ENCODE data around the gene ITCH. TPM values are rescaled to one million over a fixed set of nuclear protein-coding genes. Genes with fewer than 3 reads are reported as not detected.

ITCH gene
- total RNA-seq, 1 donor from 2014 or later: 54.8 TPM

DNA sequence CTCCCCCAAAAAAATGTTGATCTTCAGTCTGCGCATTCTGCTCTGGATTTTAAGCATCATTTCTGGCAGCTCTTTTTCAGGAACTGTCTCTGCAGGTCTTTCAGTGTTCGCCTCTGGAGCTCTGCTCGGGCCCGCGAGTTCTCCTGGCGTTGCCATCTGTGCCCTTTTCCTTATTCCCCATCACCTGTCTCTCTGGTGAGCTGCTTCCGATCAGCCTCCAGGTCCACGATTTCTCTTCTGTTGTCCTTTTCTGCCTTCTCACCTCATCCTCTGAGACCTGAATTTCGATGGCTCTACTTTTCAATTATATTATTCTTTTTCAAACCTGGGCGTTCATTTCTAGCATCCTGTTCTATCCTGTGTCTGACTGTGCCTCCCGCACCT is 194.9 kb downstream of the ITCH start:
- DNase-seq: no peak

DNA sequence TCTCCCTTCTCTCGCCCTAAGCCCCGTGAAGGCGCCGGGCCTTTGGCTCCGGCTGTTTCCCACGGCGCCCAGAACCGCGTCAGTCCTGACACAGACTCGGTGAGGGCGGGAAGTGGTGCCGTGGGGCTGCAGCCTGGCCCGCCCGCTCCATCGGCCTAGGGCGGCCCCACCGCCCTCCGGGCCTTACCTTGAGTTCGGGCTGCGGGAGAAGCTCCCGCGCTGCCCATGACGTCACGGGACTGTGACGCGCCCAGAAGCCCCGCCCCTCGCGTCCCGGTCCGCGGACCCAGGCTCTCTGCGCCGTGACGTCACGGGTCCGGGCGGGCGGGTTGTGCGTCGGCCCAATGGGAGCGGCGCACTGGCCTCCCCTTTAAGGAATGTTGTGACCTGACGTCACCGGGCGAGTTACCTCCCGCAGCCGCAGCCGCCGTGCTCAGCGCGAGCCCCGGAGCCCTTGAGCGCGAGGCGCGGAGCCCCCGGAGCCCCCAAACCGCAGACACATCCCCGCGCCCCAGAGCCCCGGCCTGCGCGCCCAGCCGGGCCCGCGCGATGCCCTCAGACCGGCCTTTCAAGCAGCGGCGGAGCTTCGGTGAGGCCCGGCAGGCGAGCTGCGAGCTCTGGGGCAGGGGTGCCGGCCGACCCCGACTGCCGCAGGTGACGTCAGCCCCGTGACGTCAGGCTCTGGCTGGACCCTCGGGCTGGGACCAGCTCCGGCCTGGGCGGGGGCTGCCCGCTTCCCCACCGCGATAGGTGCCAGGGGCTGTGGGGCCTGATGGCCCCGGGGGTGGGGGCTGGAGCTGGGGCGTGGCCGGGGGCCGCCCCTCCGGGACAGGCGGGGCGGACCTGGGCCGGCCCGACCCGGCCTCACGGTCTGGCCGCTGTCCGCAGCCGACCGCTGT is 195.5 kb downstream of the ITCH start, which contains the start of gene MAP1LC3A:
Gene MAP1LC3A (plus strand): TSS at position 399 of the 899 bp plus-strand sequence. CDS start 151 bp downstream, at position 550.
- DNase-seq: peak; percentile 92

DNA sequence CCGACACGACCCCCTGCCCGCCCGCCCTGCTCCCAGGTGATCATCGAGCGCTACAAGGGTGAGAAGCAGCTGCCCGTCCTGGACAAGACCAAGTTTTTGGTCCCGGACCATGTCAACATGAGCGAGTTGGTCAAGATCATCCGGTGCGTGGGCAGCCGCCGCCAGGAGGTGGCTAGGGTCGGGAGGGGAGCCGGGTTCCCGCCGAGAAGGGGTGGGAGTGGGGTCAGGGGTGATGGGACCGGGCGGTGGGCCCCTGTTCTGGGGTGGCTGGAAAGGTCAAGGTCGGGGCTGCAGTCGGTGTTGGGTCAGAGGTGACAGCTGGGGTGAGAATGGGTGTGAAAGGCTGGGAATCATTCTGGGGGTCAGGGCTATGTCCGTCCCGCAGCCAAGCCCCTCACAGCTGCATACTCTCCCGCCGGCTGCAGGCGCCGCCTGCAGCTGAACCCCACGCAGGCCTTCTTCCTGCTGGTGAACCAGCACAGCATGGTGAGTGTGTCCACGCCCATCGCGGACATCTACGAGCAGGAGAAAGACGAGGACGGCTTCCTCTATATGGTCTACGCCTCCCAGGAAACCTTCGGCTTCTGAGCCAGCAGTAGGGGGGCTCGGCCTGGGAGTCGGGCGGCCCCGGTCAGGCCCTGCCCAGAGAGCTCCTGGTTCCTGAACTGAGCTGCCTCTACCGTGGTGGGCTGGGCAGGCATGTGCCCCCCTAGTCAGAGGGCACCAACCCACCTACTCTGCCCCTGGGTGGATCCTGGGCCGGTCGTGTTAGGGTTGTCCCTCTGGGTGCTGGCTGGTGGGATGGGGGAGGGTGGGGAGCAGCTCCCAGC is 196.5 kb downstream of the ITCH start:
- DNase-seq: no peak

DNA sequence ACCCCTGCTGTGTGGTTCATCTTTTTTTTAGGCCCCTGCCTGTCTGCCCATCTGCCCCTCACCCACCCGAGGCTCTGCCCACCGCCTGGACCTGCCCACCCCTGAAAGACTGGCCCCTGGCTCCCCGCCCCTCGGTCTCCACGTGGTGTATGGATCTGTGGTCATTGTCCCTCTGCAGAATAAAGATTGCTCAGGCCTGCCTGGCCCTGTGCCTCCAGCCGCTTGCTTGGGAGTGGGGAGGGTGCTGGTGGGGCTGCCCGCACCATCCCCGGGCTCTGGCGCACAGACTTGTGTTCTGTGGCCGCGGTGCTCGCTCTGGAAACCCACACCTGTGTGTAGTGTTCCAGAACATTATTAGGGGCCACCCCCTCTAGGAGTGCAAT is 197.1 kb downstream of the ITCH start:
- no peak for DNase-seq

DNA sequence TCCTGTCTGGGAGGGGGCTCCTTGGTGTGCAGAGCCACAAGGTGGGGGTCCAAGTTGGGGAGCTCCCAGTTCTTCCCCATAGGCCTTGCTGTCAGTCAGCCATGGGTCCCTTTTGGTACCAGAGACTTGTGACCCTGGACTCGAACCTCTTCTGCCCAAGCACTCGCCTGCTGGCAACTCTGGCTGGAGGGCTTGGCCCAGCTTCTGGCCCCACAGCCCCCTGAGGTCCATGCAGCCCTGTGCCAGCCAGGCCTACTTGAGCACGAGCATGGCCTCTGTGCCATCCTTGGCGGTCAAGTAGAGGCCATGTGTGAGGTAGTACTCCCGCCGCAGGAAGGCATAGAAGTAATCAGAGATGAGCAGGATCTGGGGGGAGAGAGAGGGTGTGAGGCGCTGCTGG is 197.5 kb downstream of the ITCH start:
- no peak for DNase-seq

Small RNA genes lying within 50 kb of the gene (small RNA-seq; reads per million reads assigned to genes)
- gene AL356299.1 (ENCODE audit: low replicate concordance) (not detected), gene MIR644A (ENCODE audit: low replicate concordance) (not detected), gene RF00019 (ENCODE audit: low replicate concordance) (not detected)

Other genes with a start within 250 kb of the ITCH start
- 7.6 TPM for gene ASIP, start 121.8 kb upstream of the ITCH start, total RNA-seq
- 57.6 TPM for gene AHCY, start 59.9 kb upstream of the ITCH start, total RNA-seq
- 60.1 TPM for gene DYNLRB1, start 153.1 kb downstream of the ITCH start, total RNA-seq
- gene MAP1LC3A, start 195.4 kb downstream of the ITCH start, total RNA-seq: 18.1 TPM